GM18498 (cell line): ENCODE data around the gene ELMOD3.
"Not testable (repeated sequence)": the region's sequence is repeated elsewhere in the genome, so short reads cannot be mapped to it uniquely, and the experiment has no call there.

ENCODE experiments used
- ATAC-seq: cut with Tn5 transposase; IDR thresholded peaks from one replicate; pipeline ENCODE4 v1.9.1; 2021; ENCODE audit warnings: mild to moderate bottlenecking, moderate library complexity; ENCODE audit not compliant: unreplicated experiment

ELMOD3 gene

GRCh38 chr2:85371045-85371444, 16.5 kb downstream of the ELMOD3 start:
- ATAC-seq = no peak

DNA sequence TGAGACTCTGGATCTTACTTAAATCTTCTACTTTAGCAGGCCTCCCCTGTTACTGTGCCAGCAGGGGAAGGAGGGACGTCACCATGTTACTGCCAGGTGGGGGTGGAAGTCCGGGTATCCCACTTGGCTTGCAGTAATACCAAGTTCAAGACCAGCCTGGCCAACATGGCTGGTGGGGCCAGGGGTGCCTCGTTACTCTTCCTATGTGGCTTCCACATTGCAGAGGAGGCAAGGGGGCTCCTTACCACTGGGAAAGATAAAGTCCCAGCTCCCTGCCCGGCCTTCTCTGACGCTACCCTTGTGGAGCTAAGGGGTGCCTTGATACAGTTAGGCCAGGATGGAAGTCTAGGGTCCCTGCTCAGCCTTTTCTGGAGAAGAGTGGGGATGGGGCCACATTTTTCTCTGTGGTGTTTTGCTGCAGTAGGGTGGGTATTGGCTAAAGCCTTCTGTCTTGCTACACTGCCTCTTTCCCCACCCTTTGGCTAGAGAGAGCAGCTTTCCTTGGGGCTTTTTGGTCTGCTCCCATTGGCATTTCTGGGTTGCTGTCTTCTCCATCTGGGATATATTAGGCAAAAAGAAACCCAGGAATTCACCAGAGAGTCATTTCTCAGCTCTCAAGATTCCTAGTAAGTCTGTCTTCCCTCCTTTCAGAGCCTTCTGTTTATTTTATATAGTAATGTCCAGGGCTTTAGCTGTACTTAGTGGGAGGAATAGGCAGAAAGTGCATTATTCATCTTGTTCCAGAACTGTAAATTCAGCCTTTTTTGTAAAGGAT, 21.9 kb downstream of the ELMOD3 start:
- no peak for ATAC-seq

DNA sequence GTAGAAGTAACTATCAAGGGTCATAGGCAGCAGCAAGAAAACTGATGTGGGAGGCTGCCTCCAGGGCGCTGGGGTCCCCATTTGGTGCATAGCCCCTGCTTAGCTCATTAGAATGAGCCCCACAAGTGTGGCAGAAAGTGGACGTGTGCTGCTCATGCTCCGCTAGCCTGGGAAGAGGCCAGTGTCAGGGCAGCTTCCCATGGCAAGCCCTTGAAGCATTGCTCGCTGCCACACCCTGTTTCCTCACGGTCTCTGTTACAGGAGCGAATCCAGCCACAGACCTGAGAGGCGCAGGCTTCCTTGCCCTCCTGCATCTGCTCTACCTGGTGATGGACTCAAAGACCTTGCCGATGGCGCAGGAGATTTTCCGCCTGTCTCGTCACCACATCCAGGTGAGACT, 22.5 kb downstream of the ELMOD3 start:
- ATAC-seq = no peak

DNA sequence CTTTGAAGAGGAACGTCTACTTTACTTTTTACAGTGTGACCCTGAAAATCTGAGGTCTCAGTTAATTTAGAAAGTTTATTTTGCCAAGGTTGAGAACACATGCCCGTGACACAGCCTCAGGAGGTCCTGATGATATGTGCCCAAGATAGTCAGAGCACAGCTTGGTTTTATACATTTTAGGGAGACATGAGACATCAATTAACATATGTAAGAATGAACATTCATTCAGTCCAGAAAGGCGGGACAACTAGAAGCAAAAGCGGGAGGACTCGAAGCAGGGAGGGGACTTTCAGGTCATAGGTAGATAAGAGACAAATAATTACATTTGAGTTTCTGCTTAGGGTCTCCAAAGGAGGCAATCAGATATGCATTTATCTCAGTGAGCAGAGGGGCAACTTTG, 23.7 kb downstream of the ELMOD3 start:
- no peak for ATAC-seq

GRCh38 chr2:85380048-85380447, 25.5 kb downstream of the ELMOD3 start:
- no peak for ATAC-seq

DNA sequence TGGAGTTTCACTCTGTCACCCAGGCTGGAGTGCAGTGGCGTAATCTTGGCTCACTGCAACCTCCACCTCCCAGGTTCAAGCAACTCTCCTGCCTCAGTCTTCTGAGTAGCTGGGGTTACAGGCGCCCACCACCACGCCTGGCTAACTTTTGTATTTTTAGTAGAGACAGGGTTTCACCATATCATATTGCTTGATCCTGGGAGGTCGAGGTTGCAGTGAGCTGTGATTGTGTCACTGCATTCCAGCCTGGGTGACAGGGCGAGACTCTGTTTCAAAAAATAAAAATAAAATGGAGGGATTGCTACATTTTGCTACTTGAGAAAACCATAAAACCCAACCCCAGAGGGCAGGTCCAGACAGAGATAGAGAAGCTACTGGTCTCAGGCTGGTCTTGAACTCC, 28.6 kb downstream of the ELMOD3 start:
- ATAC-seq = not testable (repeated sequence)

GRCh38 chr2:85383850-85384249, 29.3 kb downstream of the ELMOD3 start:
- ATAC-seq = no peak

GRCh38 chr2:85385746-85386145, 31.2 kb downstream of the ELMOD3 start:
- ATAC-seq = no peak

GRCh38 chr2:85387754-85388153, 33.2 kb downstream of the ELMOD3 start:
- ATAC-seq = no peak

GRCh38 chr2:85388878-85389538, 34.4 kb downstream of the ELMOD3 start:
- ATAC-seq = no peak

GRCh38 chr2:85390941-85391669, 36.5 kb downstream of the ELMOD3 start:
- no peak for ATAC-seq

- no peak for ATAC-seq
Observed at GRCh38 chr2:85393836-85394235, 39.3 kb downstream of the ELMOD3 start.

DNA sequence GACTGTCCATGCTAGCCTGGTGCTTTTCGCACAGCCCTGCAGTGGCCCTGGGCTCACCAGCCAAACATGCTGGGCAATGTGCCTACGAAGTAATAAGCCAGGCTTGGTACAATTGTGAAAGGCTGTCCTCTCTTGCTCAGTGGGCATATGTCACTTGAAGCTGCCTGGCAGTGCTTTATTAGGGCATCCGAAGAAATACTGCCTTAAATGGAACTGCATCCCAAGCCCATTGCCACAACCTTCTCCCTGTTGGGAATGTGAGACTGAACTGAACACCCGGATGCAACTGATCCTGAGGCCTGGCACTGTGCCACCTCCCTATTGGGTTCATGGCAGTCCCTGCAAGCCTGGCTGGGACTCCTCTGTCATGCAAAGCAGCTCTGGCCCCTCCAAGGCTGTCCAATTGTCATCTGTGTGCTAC, 39.7 kb downstream of the ELMOD3 start:
- ATAC-seq = no peak

DNA sequence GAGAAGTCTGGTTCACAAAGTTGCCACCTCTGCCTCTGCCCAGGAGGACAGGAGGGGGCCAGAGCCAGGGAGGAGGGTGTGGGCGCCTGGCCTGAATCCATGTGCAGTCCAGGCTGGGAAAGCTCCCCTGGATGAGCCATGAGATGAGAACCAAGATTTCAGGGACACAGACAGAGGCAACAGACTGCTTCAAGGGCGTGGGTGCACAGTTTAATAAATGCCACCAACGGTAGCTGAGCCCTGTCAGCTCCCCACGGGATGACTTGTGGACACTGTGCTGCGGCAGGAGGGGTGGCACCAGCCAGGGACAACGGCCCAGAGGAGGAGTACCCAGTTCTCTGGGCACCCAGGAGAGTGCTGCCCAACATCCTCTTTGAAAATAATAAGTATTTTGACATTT, 40.4 kb downstream of the ELMOD3 start:
- no peak for ATAC-seq

- no peak for ATAC-seq
Observed at GRCh38 chr2:85395912-85396475, 41.4 kb downstream of the ELMOD3 start.

DNA sequence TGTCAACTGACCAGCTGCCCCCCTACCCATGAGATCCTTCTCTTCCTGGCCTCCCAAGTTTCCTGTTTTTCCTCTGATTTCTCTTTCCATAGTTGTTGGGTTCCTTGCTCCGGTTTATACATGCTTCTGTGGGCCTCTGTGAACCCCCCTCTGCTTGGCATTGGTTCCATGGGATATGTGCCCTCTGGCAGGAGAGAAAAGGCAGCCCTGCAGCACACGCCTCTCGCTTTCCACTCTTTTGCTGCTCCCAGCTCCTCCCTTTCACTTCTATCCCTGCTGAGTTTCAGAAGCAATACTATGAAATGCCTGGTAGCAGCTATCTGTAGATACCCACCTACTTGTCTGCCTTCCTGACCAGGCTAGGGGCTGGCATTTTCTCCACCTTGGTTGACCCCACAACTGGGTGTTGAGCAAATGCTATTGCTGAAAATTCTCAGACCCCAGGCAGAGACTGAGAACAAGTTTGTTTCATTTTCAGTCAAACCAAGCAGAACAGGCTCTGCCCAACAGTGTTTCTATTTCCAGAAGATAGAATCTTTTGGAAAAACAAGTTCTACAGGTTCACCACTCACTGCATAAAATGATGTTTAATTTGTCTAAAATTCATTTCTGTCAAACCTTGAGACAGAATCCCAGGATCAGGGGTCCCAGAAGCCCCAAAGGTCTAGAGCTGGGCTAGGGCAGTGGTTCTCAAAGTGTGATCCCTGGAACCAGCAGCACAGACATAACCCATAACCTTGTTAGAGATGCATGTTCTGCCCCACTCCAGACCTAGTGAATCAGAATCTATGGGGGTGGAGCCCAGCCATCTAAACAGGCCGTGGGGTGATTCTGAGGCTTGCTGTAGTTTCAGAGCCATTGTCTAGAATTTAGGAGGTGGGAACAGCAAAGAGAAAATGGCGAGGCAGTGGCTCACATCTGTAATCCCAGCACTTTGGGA, 42.2 kb downstream of the ELMOD3 start:
- no peak for ATAC-seq

- ATAC-seq = no peak
Observed at GRCh38 chr2:85397925-85398331, 43.4 kb downstream of the ELMOD3 start.

DNA sequence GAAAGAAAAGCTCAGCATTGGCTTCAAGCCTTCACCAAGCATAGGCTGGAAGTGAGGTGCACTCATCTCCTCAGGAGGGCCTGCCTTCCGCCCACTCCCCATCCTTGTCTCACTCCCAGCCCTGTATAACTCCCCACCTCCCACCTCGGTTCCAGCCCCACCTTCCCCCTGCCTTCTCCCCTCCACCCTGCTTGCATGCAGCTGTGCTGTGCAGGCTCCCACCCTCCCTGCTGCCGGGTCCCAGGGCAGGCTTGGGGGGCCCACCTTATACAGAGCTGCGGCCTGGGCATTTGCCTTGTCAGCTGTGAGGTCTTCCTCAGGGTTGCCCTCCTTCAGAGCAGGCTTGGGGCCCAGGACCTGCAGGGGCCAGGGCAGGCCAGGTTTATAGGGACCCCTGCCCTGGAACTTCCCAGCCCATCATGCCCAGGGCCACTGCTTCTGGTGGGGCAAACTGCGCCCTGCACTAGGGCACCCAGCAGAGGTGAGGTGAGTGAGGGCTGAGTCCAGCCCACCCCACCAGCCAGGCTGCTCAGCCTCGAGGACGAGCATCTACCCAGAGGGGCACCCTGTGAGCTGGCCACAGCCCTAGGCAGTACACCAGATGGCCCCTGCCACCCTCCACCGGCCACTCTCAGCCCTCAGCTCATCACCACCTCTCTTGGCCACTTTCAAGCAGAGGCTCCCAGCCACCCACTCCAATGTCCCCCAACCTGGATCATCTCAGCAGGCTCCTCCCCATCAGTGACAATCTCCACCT, 44.0 kb downstream of the ELMOD3 start:
- no peak for ATAC-seq

- no peak for ATAC-seq
Observed at GRCh38 chr2:85399183-85399455, 44.5 kb downstream of the ELMOD3 start.

DNA sequence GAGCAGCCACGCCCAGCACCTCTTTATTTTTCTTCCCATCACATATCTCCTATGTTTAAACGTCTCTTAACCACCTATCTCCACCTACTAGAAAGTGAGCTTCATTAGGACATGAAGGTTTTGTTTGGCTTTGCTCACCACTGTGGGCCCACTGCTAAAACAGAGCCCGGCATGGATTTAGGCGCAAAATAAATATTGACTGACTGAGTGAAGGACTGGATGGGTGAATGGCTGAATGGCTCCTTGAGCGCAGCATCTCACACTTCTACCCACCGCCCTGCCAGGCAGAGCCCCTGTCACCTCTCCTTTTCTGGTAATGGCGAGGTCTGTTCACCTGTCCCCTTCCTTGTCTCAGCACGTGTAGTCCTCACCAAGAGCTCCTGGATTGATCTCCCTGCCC, 45.5 kb downstream of the ELMOD3 start:
- no peak for ATAC-seq
